CD4-positive, alpha-beta T cell treated with Interleukin-10 for 1 hour (primary cell): ENCODE data around the gene DESI1.

Source experiments
- DNase-seq: peaks from one replicate; pipeline ENCODE4 v3.0.0-alpha.2; 2020

DESI1 gene

DNA sequence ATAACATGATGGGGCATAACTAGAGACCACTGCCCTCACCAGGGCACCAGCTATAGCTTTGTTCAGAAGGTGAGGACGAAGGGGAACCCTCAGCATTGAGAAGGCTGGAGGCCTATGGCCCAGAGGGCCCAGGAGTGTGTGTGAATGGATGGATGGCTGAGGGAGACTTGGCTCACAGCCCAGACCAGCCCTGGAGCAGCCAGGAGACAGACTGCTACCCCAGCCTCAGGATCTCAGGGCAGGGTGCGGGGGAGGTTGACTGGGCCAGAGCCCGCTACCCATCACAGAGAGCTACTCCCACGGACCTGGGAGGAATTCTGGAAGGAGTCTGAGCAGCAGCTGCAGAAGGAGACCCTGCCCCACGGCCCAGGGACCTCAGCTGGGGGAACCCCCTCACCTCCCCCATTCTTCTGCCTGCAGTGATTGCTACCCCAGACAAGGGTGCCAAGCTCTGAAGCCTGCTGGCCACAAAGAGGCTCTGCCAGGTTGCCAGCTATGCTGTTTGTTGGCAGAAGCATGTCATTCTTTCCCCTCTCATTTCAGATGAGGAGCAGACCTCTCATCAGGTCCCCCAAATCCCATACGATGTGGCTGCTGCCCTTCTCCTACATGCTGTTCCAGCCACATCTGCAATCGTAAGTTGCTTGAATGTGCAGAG, 65.4 kb downstream of the DESI1 start:
- DNase-seq, result no peak

DNA sequence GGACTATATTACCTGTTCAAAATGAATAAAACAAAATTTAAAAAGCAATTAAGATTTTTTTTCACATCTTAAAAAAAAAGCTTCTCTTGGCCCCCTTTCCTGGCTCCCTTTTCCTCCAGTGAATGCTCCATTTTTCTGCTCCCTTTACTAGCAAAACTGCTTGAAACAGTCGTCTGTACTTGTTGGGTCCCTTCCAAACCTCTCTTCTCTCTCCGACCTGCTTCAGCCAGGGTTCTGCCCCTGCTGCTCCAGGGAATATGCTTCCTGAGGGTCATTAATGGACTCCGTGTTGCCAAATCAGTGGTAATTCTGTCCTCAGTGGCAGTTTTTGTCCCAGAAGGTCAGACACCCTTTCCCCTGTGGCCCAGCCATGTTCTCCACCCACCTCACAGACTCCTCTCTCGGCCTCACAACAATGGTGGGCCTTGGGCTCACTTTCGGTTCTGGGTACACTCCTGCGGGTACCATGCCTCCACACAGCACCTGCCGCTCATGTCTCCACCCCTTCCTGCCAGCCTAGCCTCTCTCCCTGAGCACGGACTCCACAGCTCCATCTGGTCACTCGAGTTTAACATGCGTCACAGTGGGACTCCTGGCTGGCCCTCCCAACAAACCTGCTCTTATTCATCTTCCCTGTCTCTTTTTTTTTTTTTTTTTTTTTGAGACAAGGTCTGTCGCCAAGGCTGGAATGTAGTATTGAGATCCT, 68.8 kb downstream of the DESI1 start:
- no peak for DNase-seq

DNA sequence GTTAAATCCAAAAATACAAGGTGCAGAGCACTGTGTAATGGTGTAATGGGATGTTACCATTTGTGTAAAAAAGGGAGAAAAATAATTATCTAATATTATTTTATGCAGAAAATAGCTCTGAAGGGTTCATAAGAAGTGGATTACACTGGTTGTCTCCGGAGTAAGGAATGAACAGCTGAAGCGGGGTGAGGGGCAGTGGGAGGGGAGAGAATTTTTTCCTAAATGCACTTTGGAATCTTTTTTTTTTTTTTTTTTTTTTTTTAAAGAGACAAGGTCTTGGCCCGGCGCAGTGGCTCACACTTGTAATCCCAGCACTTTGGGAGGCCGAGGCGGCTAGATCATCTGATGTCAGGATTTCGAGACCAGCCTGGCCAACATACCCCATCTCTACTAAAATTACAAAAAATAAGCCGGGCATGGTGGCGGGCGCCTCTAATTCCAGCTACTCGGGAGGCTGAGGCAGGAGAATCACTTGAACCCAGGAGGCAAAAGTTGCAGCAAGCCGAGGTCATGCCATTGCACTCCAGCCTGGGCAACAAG, 69.8 kb downstream of the DESI1 start:
- DNase-seq, result no peak

DNA sequence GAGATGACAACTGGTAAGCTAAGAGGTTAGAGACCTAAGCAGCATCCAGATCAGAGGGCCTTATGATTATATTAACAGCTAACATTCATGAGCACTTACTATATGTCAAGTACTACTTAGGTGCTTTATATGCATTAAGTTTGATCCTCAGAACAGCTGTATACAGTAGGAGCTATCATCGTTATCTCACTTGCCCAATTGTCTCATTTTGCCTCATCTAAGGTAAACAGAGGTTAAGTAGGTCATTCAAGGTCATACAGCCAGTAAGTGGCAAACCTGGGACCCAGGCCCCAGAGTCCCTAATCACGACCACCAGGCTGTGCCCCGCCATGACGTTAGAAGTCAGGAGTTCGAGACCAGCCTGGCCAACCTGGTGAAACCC, 72.0 kb downstream of the DESI1 start:
- no peak for DNase-seq
